Measurements from ENCODE around the gene NEO1. TPM values are rescaled to one million over a fixed set of nuclear protein-coding genes. Genes with fewer than 3 reads are reported as not detected.

NEO1 gene
- total RNA-seq, 1 donor from 2014 or later, result 21.8 TPM

- Histone ChIP-seq H3K27ac (no peak overlapping the region), H3K9me3 (no peaks in the 10 kb centered on the region), H3K4me3 (no peak overlapping the region), H3K4me1 (peaks cover 0 to 47% of the 10 kb centered on the region in 2 donors), H3K27me3 (no peaks in the 10 kb centered on the region), H3K36me3 (no peaks in the 10 kb centered on the region)
- intact Hi-C loops (cut with DNase I), result no loop called here
- TF ChIP-seq CTCF (IDR thresholded peaks at IDR 0.05), result no peak
- DNase-seq (ENCODE audit: low spot score in 2 of 2), result no peak
These were observed 26.0 kb downstream of the NEO1 start for GRCh38 chr15:73078291-73078690.

- intact Hi-C loops (cut with DNase I), result no loop called here
- Histone ChIP-seq H3K4me3 (no peak overlapping the region), H3K4me1 (peaks cover 0 to 47% of the 10 kb centered on the region in 2 donors), H3K36me3 (no peaks in the 10 kb centered on the region), H3K9me3 (no peaks in the 10 kb centered on the region), H3K27ac (no peak overlapping the region), H3K27me3 (no peaks in the 10 kb centered on the region)
- TF ChIP-seq CTCF (IDR thresholded peaks at IDR 0.05), result no peak
- no peak for DNase-seq (ENCODE audit: low spot score in 2 of 2)
These were observed 26.5 kb downstream of the NEO1 start for GRCh38 chr15:73078722-73079121.

DNA sequence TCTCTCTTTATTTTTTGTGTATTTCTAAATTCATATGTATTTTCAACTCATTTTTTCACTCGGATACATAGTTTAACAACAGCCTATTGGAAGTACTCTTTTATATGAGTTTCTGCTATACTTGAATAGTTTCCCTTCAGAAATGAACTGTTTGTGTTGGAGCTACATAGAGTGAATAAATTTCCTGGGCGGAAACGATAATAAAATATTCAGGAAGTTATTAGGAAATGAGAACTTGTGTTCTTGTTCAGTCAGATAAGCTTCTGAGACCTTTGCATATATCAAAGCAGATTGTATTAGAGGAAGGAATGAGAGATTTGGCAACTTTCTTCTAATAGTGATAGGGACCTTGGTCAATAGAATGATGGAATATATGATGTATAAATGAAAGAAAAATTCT lies 27.3 kb downstream of the NEO1 start:
- intact Hi-C loops (cut with DNase I), result no loop called here
- Histone ChIP-seq H3K27ac (no peak overlapping the region), H3K4me3 (no peak overlapping the region), H3K27me3 (no peaks in the 10 kb centered on the region), H3K9me3 (no peaks in the 10 kb centered on the region), H3K36me3 (no peaks in the 10 kb centered on the region), H3K4me1 (peaks cover 0 to 41% of the 10 kb centered on the region in 2 donors)
- no peak for TF ChIP-seq CTCF (IDR thresholded peaks at IDR 0.05)
- no peak for DNase-seq (ENCODE audit: low spot score in 2 of 2)

DNA sequence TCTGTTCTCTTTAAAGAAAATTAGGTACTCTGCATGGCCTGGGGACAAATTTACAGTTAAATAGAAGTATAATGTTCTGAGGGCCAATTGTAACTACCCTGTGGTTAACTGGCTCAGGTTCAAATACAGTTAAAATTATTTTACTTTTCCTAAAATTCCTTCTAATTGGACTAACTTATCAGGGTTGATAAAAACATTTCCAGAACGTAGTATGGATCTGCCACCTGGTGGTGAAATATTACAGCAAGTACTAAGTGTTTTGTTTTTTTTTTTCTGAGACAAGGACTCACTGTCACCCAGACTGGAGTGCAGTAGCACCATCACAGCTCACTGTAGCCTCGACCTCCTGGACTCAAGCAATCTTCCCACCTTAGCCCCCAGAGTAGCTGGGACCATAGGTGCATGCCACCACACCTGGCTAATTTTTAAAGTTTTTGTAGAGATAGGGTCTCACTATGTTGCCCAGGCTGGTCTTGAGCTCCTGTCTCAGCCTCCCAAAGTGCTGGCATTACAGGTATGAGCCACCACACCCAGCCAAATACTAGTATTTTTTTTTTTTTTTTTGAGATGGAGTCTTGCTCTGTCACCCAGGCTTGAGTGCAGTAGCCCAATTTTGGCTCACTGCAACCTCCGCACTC lies 29.2 kb downstream of the NEO1 start:
- Histone ChIP-seq H3K27ac (no peak overlapping the region), H3K4me3 (no peak overlapping the region), H3K9me3 (no peaks in the 10 kb centered on the region), H3K4me1 (peaks cover 0 to 26% of the 10 kb centered on the region in 2 donors), H3K27me3 (no peaks in the 10 kb centered on the region), H3K36me3 (no peaks in the 10 kb centered on the region)
- DNase-seq (ENCODE audit: low spot score in 2 of 2), result no peak
- TF ChIP-seq CTCF (IDR thresholded peaks at IDR 0.05), result peak; percentile 38 to 81 (median 56)
- intact Hi-C loops (cut with DNase I), result loop anchor here (1.0 to 2.0 kb wide), 2 partner anchors 29 to 285 kb away; partner anchors contain the start of gene NEO1

DNA sequence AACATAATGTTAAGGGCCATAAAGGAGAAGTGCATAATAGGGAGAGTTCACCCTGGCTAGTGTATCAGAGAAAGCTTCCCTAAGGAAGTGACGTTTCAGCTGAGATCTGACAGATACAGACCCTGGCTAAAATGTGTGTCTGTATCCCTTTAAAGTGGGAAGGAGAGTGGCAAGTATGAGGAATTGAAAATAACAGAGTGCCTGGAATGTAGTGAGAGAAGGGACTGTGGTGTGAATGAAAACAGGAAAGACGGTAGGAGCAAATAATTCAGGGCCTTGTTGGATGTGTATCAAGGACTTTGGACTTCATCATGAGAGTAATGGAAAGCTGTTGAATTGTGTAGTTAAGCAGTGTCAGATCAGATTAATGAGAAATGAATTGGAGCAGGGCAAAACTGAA lies 30.5 kb downstream of the NEO1 start:
- DNase-seq (ENCODE audit: low spot score in 2 of 2), result no peak
- no peak overlapping the region for H3K4me3 ChIP-seq
- no peaks in the 10 kb centered on the region for H3K27me3 ChIP-seq
- H3K9me3 ChIP-seq, result no peaks in the 10 kb centered on the region
- no peaks in the 10 kb centered on the region for H3K36me3 ChIP-seq
- H3K4me1 ChIP-seq, result peaks cover 0 to 19% of the 10 kb centered on the region in 2 donors
- no peak for TF ChIP-seq CTCF (IDR thresholded peaks at IDR 0.05)
- intact Hi-C loops (cut with DNase I), result no loop called here
- H3K27ac ChIP-seq, result peak overlapping the region in 1 of 2 donors; percentile 31

- Histone ChIP-seq H3K27me3 (no peaks in the 10 kb centered on the region), H3K4me1 (no peaks in the 10 kb centered on the region), H3K9me3 (no peaks in the 10 kb centered on the region), H3K4me3 (no peak overlapping the region), H3K27ac (no peak overlapping the region), H3K36me3 (no peaks in the 10 kb centered on the region)
- TF ChIP-seq CTCF (IDR thresholded peaks at IDR 0.05), result no peak
- no peak for DNase-seq (ENCODE audit: low spot score in 2 of 2)
- intact Hi-C loops (cut with DNase I), result no loop called here
These were observed 34.8 kb downstream of the NEO1 start for GRCh38 chr15:73087098-73087497.
